HepG2 (cell line): Measurements from ENCODE around the gene KRTCAP3. TPM values are rescaled to one million over a fixed set of nuclear protein-coding genes. Genes with fewer than 3 reads are reported as not detected.
A peak's percentile ranks its signal among the peaks of the same experiment; 100 is the strongest.

Experiments used
- ATAC-seq: fragments of 200-7000 bp; cut with Tn5 transposase; 3 replicates; pipeline ENCODE4 v1.9.1; 2020; ENCODE audit warnings: mild to moderate bottlenecking, moderate library complexity
- BruUV-seq: library from RNA; stranded (reverse); fragments of 400-500 nt; replicated peaks from 2 replicates; lab custom pipeline; 2021; lab: Mats Ljungman, UMichigan
- CTCF ChIA-PET: fragments of 300-600 bp; formaldehyde crosslinking; extraction: SDS; loops from one replicate; lab custom pipeline; 2021; ENCODE audit warnings: low total read pairs, inconsistent platforms, low intra/inter-chr PET ratio; lab: Yijun Ruan, JAX
- POLR2A ChIA-PET: fragments of 350-600 bp; sonication (Branson Sonifier 250); formaldehyde crosslinking; loops from one replicate; lab custom pipeline; 2020; ENCODE audit warnings: antibody characterized with exemption, inconsistent platforms; lab: Yijun Ruan, JAX
- DNase-seq: peaks from one replicate; pipeline ENCODE4 v3.0.0-alpha.2; 2015; ENCODE audit warnings: low spot score
- FAIRE-seq: peaks from 3 replicates; lab custom pipeline; 2011; peaks lifted over from hg19 to GRCh38; lab: Jason Lieb, UNC
- H2AFZ ChIP-seq: one replicate; pipeline ENCODE4 v1.6.1; 2011; ENCODE audit warnings: low read length, inconsistent platforms
- H3K27ac ChIP-seq: fragments of 300-600 bp; 3 replicates; pipeline ENCODE4 v1.8.0; 2011; ENCODE audit warnings: mixed run types, mild to moderate bottlenecking, mixed read lengths, low read length, inconsistent platforms; ENCODE audit not compliant: insufficient read depth; ENCODE audit errors: extremely low read length
- H3K27me3 ChIP-seq, 2 experiments: fragments of 200-600 bp in 1 of 2; 2 replicates in 1 of 2; 3 replicates in 1 of 2; pipeline versions ENCODE4 v1.6.0 to v1.8.0; 2011; ENCODE audit warnings: low read length in 2 of 2, mild to moderate bottlenecking in 2 of 2, moderate library complexity in 2 of 2, inconsistent platforms in 1 of 2; ENCODE audit not compliant: insufficient read depth in 2 of 2, control insufficient read depth in 1 of 2
- H3K36me3 ChIP-seq, 2 experiments: fragments of 200-600 bp in 1 of 2; replicated peaks in 1 of 2; 2 replicates in 1 of 2; 3 replicates in 1 of 2; pipeline versions ENCODE4 v1.5.1 to v1.8.0; 2011; ENCODE audit warnings: low read length in 2 of 2, inconsistent platforms in 1 of 2; ENCODE audit not compliant: insufficient read depth in 2 of 2, control insufficient read depth in 1 of 2
- H3K4me1 ChIP-seq: 2 replicates; pipeline ENCODE4 v1.5.1; 2012; ENCODE audit warnings: low read length, inconsistent platforms; ENCODE audit not compliant: insufficient read depth
- H3K4me2 ChIP-seq: 2 replicates; pipeline ENCODE4 v1.6.0; 2011; ENCODE audit warnings: low read depth, low read length, inconsistent platforms
- H3K4me3 ChIP-seq, 3 experiments: fragments of 200-600 bp in 1 of 3; sonication (generic), shearing (Covaris generic) in 1 of 3; replicated peaks in 1 of 3; 2 replicates each; pipeline ENCODE4 v1.5.1; 2011 to 2016; ENCODE audit warnings: low read length in 3 of 3, inconsistent platforms in 2 of 3, low read depth in 2 of 3, mild to moderate bottlenecking in 2 of 3, control low read depth in 1 of 3, mixed read lengths in 1 of 3; ENCODE audit not compliant: insufficient read depth in 1 of 3
- H3K79me2 ChIP-seq: one replicate; pipeline ENCODE4 v1.6.1; 2011; ENCODE audit warnings: low read length, inconsistent platforms; ENCODE audit not compliant: insufficient read depth
- H3K9ac ChIP-seq: 2 replicates; pipeline ENCODE4 v1.6.0; 2011; ENCODE audit warnings: mild to moderate bottlenecking, low read depth, low read length, inconsistent platforms; ENCODE audit not compliant: insufficient read depth
- H3K9me3 ChIP-seq: 2 replicates; pipeline ENCODE4 v1.5.1; 2012; ENCODE audit warnings: mild to moderate bottlenecking, low read length
- H4K20me1 ChIP-seq: 2 replicates; pipeline ENCODE4 v1.6.0; 2011; ENCODE audit warnings: inconsistent platforms, mild to moderate bottlenecking, low read length, moderate library complexity; ENCODE audit not compliant: insufficient read depth
- KLF15 ChIP-seq: sonication (generic); formaldehyde crosslinking; IDR thresholded peaks from 2 replicates; pipeline ENCODE4 v1.8.1; 2023; ENCODE audit warnings: borderline replicate concordance, mild to moderate bottlenecking, inconsistent platforms, missing genetic modification reagents, mixed read lengths
- NR2C2 ChIP-seq: sonication (generic); formaldehyde crosslinking; IDR thresholded peaks from 2 replicates; pipeline ENCODE4 v1.4.0; 2020; ENCODE audit warnings: missing genetic modification reagents, mild to moderate bottlenecking, moderate library complexity, borderline replicate concordance
- RNF2 ChIP-seq: fragments of 450-650 bp; conservative IDR thresholded peaks from 2 replicates; pipeline ENCODE4 v1.6.1; 2016; ENCODE audit warnings: low read depth
- SYNCRIP ChIP-seq: fragments of 200-400 bp; formaldehyde crosslinking; IDR thresholded peaks from 2 replicates; pipeline ENCODE4 v1.6.1; 2018; ENCODE audit warnings: mild to moderate bottlenecking, low read depth, low read length; ENCODE audit not compliant: insufficient read depth
- THAP8 ChIP-seq: sonication (generic); formaldehyde crosslinking; IDR thresholded peaks from 2 replicates; pipeline ENCODE4 v1.5.1; 2020; ENCODE audit warnings: missing genetic modification reagents, mild to moderate bottlenecking, borderline replicate concordance
- ZBTB3 ChIP-seq: sonication (generic); formaldehyde crosslinking; IDR thresholded peaks from 2 replicates; pipeline ENCODE4 v1.4.0; 2020; ENCODE audit warnings: low read depth, mild to moderate bottlenecking, moderate library complexity, missing genetic modification reagents, borderline replicate concordance
- ZNF232 ChIP-seq: sonication (generic); formaldehyde crosslinking; IDR thresholded peaks from 2 replicates; pipeline ENCODE4 v1.4.0; 2020; ENCODE audit warnings: missing genetic modification reagents, borderline replicate concordance
- ZNF317 ChIP-seq: sonication (generic); formaldehyde crosslinking; IDR thresholded peaks from 2 replicates; pipeline ENCODE4 v1.5.0; 2020; ENCODE audit warnings: mild to moderate bottlenecking, missing genetic modification reagents
- ZNF501 ChIP-seq: sonication (generic); formaldehyde crosslinking; IDR thresholded peaks from 2 replicates; pipeline ENCODE4 v1.5.1; 2020; ENCODE audit warnings: mild to moderate bottlenecking, moderate library complexity, missing genetic modification reagents
- ZSCAN31 ChIP-seq: sonication (generic); formaldehyde crosslinking; IDR thresholded peaks from 2 replicates; pipeline ENCODE4 v1.5.0; 2020; ENCODE audit warnings: low read depth, mild to moderate bottlenecking, missing genetic modification reagents
- WGBS: methylation state at CpG from one replicate; pipeline ENCODE4 v1.1.6; 2017; ENCODE audit warnings: low lambda C conversion rate; 5-methylcytosine and 5-hydroxymethylcytosine counted together
- in situ Hi-C: cut with HindIII; loops from 2 replicates; pipeline ENCODE4 v1.10.0; 2017; ENCODE audit warnings: low pct_unique_long_range_greater_than_20kb; ENCODE audit not compliant: extremely low pct_ligation_motif_present
- intact Hi-C: fragments of 100-400 bp; cut with micrococcal nuclease; formaldehyde crosslinking; loops from one replicate; pipeline ENCODE4 v1.10.0; 2022; ENCODE audit not compliant: unreplicated experiment
- polyA plus RNA-seq, 8 experiments: library from polyadenylated mRNA; depleted of rRNA in 3 of 8; stranded (reverse) in 7 of 8; unstranded in 1 of 8; fragments of >200 nt; fragmentation: Illumina TruSeq in 4 of 8; extraction: Trizol in 4 of 8; gene quantifications; 2 replicates each; pipeline versions ENCODE4 v1.2.1 to v1.2.3, GENCODE V29; 2011 to 2016; ENCODE audit warnings: low read depth in 4 of 8, missing spikeins in 1 of 8, mixed read lengths in 1 of 8; ENCODE audit not compliant: insufficient read depth in 1 of 8
- total RNA-seq, 5 experiments: library from RNA; depleted of rRNA; stranded (reverse); fragments of >200 nt; fragmentation: Illumina TruSeq; extraction: Trizol; gene quantifications; 2 replicates each; pipeline ENCODE4 v1.2.3, GENCODE V29; 2016; ENCODE audit warnings: low read depth in 1 of 5

Gene KRTCAP3
- total and polyA plus RNA-seq, 2 of the 13 experiments (the other 11 are each of a cell fraction or from before 2014, with no cell fraction given): 2.1 to 4.5 TPM

- no peaks in the 10 kb centered on the region for H3K79me2 ChIP-seq
- H3K27ac ChIP-seq: no peak overlapping the region
- no peaks in the 10 kb centered on the region for H3K4me1 ChIP-seq
- 100% methylated on average over 1 of the region's 1 CpG for WGBS
- no peak overlapping the region for H2AFZ ChIP-seq
- TF ChIP-seq ZSCAN31 (CRISPR knock-in tag) (no peak), RNF2 (no peak), NR2C2 (CRISPR knock-in tag) (no peak), THAP8 (CRISPR knock-in tag) (no peak), ZBTB3 (CRISPR knock-in tag) (no peak), ZNF317 (no peak), KLF15 (CRISPR knock-in tag) (no peak), SYNCRIP (no peak), ZNF501 (CRISPR knock-in tag) (no peak), ZNF232 (CRISPR knock-in tag) (no peak)
- intact Hi-C loops (no loop called here), in situ Hi-C loops (no loop called here)
- POLR2A ChIA-PET: no interaction called here
- H3K4me2 ChIP-seq: no peak overlapping the region
- H3K36me3 ChIP-seq: peaks cover 11 to 49% of the 10 kb centered on the region in 2 experiments; a peak in 4 of 5 replicates
- no peak overlapping the region for H3K9ac ChIP-seq
- H3K9me3 ChIP-seq: no peaks in the 10 kb centered on the region
- CTCF ChIA-PET: no interaction called here
- H3K27me3 ChIP-seq: no peaks in the 10 kb centered on the region
- no peak for DNase-seq
- BruUV-seq: no TSS peak
- no peak overlapping the region for H3K4me3 ChIP-seq
- no peaks in the 10 kb centered on the region for H4K20me1 ChIP-seq
- no peak for ATAC-seq
- FAIRE-seq: peak; percentile 40
Observed at GRCh38 chr2:27451095-27451494, 8.9 kb downstream of the KRTCAP3 start.
